ENCODE results near the gene AKAP6.
"Not testable (repeated sequence)": the region's sequence is repeated elsewhere in the genome, so short reads cannot be mapped to it uniquely, and the experiment has no call there.

Gene AKAP6

GRCh38 chr14:32373174-32373573, 44.1 kb downstream of the AKAP6 start:
- DNase-seq (ENCODE audit: low read depth): not testable (repeated sequence)

GRCh38 chr14:32374155-32374554, 45.1 kb downstream of the AKAP6 start:
- no peak for DNase-seq (ENCODE audit: low read depth)

GRCh38 chr14:32375663-32376062, 46.6 kb downstream of the AKAP6 start:
- no peak for DNase-seq (ENCODE audit: low read depth)

- no peak for DNase-seq (ENCODE audit: low read depth)
Observed at GRCh38 chr14:32377046-32377646, 48.0 kb downstream of the AKAP6 start.

GRCh38 chr14:32378284-32378683, 49.2 kb downstream of the AKAP6 start:
- DNase-seq (ENCODE audit: low read depth): no peak

DNA sequence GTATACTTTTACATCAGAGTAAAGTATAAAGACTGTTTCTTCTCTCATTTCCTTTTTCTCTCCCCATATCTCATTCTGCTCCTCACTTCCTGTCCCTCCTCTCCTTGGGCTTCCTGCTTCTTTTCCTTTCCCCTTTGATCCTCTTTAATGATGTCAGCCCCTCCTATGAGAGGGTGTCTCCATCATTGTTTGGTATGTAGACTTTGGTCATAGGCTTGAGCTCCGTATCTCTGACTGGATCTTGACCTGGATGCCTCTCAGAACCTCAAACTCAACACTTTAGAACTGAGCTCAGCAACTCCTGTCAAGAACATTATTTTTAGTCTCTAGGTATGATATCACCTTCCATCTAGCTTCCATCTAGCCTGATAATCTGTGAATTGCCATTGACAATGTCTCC, 50.3 kb downstream of the AKAP6 start:
- DNase-seq (ENCODE audit: low read depth): no peak

- DNase-seq (ENCODE audit: low read depth): no peak
Observed at GRCh38 chr14:32381869-32382268, 52.8 kb downstream of the AKAP6 start.

DNA sequence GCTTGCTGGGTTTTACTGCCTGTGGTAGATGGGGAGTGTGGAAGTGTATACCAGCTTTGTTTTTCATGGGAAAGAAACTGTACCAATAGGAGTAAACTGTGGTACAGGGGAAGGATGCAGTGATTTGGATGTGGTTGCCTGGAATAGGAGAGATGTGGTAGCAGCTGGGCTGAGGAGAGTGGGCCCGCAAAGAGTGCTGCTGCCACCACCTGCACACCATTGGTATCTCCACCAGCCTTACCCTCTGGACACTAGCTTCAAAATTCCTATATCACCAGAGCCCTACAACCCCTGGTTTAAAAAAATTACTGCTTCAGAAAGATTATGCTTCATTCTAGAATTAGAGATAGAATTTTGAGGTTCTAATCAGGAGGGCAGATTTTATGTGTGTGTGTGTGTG, 53.6 kb downstream of the AKAP6 start:
- no peak for DNase-seq (ENCODE audit: low read depth)

DNA sequence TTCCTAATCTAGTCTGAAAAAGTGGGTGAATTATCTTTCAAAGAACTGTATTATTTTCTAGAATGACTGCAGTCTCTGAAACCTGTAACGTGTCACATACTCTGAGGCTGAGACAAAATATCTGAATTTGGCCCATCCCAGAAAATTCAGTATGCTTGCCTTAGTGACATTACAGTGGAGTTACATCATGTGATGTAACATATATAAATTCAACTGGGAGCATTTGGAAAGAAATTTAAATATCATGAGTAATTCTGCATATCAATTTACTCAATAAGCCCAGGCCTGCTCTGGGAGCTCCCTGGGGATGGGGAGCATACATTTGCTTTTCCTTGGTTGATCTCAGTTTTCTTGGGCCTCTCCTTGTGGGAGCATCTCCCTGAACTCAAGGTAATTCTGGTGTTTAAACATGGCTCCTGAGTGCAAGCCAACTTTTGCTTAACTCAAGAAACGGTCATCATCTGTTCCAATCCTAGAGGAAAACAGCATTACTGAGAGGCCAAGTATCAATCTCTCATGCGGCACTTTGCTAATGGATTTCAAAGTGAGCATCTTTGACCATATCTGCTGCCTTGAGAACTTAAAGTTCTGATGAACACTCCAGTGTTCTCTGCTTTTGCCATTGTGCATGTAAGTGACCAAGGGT, 54.4 kb downstream of the AKAP6 start:
- no peak for DNase-seq (ENCODE audit: low read depth)

DNA sequence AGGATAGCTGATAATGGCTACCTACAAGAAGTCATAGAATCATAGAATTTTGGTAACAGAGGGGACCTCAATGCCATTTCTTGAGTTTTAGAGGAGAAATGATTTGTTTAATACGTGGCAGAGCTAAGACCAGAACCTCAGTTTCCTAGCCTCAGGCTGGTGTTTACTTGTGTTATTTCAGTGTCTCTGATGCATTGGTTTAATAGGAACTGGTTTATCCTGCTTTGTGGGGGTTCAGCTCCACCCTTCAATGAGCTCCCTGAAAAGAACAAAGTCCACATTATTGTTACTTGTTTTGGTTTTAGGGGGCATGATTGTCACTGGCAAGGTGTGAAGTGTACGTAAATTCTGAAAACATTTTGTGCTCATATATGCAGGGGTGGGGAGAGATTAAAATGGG, 55.4 kb downstream of the AKAP6 start:
- DNase-seq (ENCODE audit: low read depth): no peak

GRCh38 chr14:32387295-32387694, 58.2 kb downstream of the AKAP6 start:
- not testable (repeated sequence) for DNase-seq (ENCODE audit: low read depth)

DNA sequence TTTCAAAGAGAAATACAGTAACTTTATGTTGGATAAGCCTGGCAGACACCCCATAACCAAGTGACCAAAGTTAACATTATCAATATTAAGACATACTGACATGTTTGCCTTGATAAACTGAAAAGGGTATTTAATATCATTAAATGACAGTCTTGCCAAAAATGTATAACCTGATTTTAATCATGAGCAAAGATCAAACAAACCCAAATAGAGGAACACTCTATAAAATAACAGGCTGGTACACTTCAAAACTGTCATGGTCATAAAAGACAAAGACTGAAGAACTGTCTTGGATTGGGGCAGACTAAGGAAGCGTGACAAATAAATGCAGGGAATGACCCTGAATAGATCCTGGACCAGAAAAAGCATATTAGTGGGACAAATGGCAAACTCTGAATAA, 64.0 kb downstream of the AKAP6 start:
- DNase-seq (ENCODE audit: low read depth): no peak

- no peak for DNase-seq (ENCODE audit: low read depth)
Observed at GRCh38 chr14:32394038-32394437, 64.9 kb downstream of the AKAP6 start.

- no peak for DNase-seq (ENCODE audit: low read depth)
Observed at GRCh38 chr14:32396885-32397284, 67.8 kb downstream of the AKAP6 start.

DNA sequence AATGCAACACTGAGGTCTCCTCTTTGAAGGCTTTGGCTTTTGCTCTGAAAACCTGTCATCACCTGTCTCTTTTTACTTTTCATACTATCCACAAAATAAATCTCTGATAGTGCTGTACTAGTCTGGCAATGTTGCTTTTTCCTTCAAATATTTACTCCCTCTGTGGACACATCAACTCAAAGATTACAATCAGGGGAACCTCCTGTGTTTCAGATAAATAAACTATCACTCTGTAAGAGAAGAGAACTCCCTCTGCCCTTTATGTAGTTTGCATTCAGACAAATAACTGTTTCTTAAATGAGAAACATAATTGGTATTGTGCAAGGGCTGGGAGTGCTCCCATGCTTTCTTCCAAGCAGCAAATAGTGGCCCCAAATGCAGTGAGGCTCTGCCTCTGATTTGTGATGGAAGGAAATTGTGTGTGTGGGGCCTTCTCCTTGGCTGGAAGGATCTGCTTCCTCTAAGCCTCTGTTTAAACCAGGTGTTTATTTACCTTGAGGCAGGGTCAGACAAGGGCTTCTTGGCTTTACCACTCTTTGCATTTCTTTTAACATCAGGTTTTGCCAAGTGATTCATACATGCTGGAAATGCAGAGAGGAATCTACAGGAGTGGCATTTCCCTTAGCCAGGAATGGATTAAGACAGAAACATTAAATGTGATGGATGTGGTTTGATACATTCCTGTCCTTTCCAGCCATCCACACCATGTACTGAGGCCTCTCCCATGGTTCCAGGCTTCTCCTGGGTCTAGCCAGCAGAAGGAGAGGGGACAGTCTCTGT, 69.0 kb downstream of the AKAP6 start:
- peak; percentile 53 for DNase-seq (ENCODE audit: low read depth)

DNA sequence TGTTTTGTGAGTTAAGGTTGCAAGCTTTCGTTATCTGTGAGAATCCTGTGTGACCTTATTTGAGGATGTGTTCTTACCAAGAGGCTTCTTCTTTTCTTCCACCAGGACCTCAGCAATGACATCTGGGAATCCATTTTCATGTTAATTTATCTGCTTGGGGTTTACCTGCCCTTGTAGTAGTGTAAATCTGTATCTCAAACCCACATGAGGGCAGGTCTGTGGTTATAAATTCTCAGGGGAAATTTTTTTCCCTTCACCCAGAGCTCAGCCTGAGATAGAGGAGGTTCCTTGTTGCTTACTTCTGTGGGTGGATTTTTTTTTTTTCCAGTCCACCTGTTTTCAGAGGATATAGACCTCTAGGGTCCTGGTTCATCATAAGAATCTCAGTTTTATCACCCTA, 70.8 kb downstream of the AKAP6 start:
- no peak for DNase-seq (ENCODE audit: low read depth)

DNA sequence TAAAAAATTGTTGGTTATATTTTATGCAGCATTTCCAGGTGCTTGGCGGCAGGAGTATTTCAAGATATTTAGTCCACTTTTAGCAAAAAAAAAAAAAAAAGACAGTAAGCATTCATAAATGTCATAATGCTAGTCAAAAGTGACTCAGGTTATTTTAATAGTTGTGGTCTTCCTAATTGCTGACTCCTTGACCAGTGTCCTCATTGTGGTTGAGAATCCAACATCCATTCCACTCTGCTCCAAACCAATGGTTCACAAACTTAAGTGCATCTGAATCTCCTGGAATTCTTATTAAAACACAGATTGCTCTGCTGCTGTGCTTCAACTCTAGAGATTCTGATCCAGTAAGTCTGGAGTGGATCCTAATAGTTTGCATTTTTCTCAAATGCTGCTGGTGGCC, 71.4 kb downstream of the AKAP6 start:
- DNase-seq (ENCODE audit: low read depth): no peak

DNA sequence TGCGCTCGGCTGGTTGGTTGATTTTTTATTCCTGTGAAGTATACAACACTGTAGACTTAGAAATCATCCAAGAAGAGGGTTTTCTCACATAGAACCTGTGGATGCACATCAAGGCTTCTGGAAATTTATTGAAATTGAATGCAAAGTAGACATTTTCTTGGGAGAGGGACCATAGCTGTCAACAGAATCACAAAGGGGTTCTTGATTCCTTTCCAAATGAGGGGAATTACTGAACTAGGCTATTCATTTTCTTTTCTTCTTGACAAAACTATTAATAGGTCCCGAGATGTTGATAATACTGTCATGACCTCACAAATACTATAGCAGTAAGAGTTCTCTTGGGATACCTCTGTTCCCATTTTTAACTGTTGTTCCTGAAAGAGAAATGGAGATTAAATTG, 73.9 kb downstream of the AKAP6 start:
- no peak for DNase-seq (ENCODE audit: low read depth)

- no peak for DNase-seq (ENCODE audit: low read depth)
Observed at GRCh38 chr14:32403688-32404087, 74.6 kb downstream of the AKAP6 start.

GRCh38 chr14:32404784-32405573, 75.9 kb downstream of the AKAP6 start:
- no peak for DNase-seq (ENCODE audit: low read depth)

DNA sequence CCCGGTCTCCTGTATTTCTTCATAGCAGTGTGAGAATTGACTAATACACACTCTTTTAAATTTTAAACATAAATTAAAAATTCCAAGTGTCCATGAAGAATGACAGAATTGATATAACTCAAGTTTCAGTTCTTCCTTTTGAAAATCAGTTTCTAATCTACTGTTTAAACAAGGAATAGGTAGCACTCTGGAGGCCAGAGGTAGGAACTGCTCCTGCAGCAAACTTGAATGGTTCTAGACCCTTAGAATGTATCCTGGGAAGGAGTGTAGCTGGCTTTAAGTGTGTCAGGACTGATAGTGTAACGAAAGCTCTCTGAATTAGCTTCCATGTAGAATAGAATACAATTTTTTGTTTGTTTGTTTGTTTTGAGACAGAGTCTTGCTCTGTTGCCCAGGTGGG, 76.8 kb downstream of the AKAP6 start:
- DNase-seq (ENCODE audit: low read depth): no peak

DNA sequence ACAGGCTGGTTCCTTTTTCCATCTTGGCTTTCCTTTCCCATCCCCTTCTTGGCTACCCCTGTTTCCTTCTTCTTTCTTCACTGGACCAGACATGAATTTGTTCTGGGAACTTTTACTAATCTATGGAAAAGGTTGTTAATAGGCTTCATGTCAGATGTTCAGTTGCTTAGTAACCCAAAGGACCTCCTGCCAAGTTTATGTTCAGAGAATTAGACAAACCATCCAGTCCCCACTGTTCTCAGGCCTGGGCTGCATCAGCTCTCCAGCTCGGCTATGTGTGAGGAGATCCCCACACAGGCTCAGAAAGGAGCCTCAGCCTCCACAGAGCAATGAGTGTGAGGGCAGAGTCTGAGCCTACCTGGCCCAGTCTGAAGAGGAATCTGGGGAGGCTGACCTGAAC, 78.0 kb downstream of the AKAP6 start:
- DNase-seq (ENCODE audit: low read depth): no peak

GRCh38 chr14:32408018-32408417, 78.9 kb downstream of the AKAP6 start:
- no peak for DNase-seq (ENCODE audit: low read depth)

Measured in HS-27A (cell line).